ENCODE results near the gene LYRM4. TPM values are rescaled to one million over a fixed set of nuclear protein-coding genes. Genes with fewer than 3 reads are reported as not detected.

LYRM4 gene
- polyA plus RNA-seq, 1 donor (not counting 4 experiments of a cell fraction or from before 2014, with no cell fraction given), result 41.1 TPM

GRCh38 chr6:5081182-5081581, 179.6 kb downstream of the LYRM4 start:
- no peak overlapping the region for H3K27ac ChIP-seq (ENCODE audit: control insufficient read depth, insufficient read depth, low read length)
- no peak overlapping the region for H3K9ac ChIP-seq (ENCODE audit: control insufficient read depth, extremely low read depth, insufficient read depth, low read length)
- no peak for FAIRE-seq
- no peaks in the 10 kb centered on the region for H3K36me3 ChIP-seq (ENCODE audit: control insufficient read depth in 2 of 2, extremely low read depth in 1 of 2, insufficient read depth in 2 of 2, low read length in 2 of 2)
- TF ChIP-seq CTCF (optimal IDR thresholded peaks at IDR 0.05 in 1 of 3, IDR thresholded peaks at IDR 0.05 in 1 of 3, conservative IDR thresholded peaks at IDR 0.05 in 1 of 3; ENCODE audit: extremely low read depth in 1 of 3, insufficient read depth in 2 of 3, low read length in 3 of 3), result no peak
- TF ChIP-seq EZH2 (IDR thresholded peaks at IDR 0.05; ENCODE audit: low read length), result no peak
- H3K27me3 ChIP-seq (ENCODE audit: control insufficient read depth, extremely low read depth, insufficient read depth, low read length), result peaks cover 11% of the 10 kb centered on the region
- no peaks in the 10 kb centered on the region for H3K9me1 ChIP-seq (ENCODE audit: control insufficient read depth, extremely low read depth, insufficient read depth, low read length)
- H3K4me3 ChIP-seq (ENCODE audit: control insufficient read depth in 2 of 3, extremely low read depth in 1 of 3, insufficient read depth in 2 of 3, low read depth in 1 of 3, low read length in 3 of 3), result no peak overlapping the region
- H4K20me1 ChIP-seq (ENCODE audit: control insufficient read depth, extremely low read depth, insufficient read depth, low read length), result no peaks in the 10 kb centered on the region
- H3K4me2 ChIP-seq (ENCODE audit: control insufficient read depth, extremely low read depth, insufficient read depth, low read depth, low read length), result no peak overlapping the region
- no peak for DNase-seq (ENCODE audit: low read depth, low spot score)
- H2AFZ ChIP-seq (ENCODE audit: control insufficient read depth, low read length), result no peak overlapping the region
- H3K79me2 ChIP-seq (ENCODE audit: control insufficient read depth, insufficient read depth, low read length), result no peaks in the 10 kb centered on the region
- H3K9me3 ChIP-seq (ENCODE audit: control insufficient read depth, low read depth, low read length), result no peaks in the 10 kb centered on the region
- dilution Hi-C loops (cut with MboI; ENCODE audit: extremely low pct_ligation_motif_present, low sequenced_read_pairs), result no loop called here
- H3K4me1 ChIP-seq (ENCODE audit: control insufficient read depth, extremely low read depth, insufficient read depth, low read length), result peaks cover 21% of the 10 kb centered on the region

GRCh38 chr6:5080574-5080973, 180.2 kb downstream of the LYRM4 start:
- Histone ChIP-seq H2AFZ (ENCODE audit: control insufficient read depth, low read length) (no peak overlapping the region), H4K20me1 (ENCODE audit: control insufficient read depth, extremely low read depth, insufficient read depth, low read length) (no peaks in the 10 kb centered on the region), H3K36me3 (ENCODE audit: control insufficient read depth in 2 of 2, extremely low read depth in 1 of 2, insufficient read depth in 2 of 2, low read length in 2 of 2) (no peaks in the 10 kb centered on the region), H3K4me1 (ENCODE audit: control insufficient read depth, extremely low read depth, insufficient read depth, low read length) (peaks cover 21% of the 10 kb centered on the region), H3K9ac (ENCODE audit: control insufficient read depth, extremely low read depth, insufficient read depth, low read length) (no peak overlapping the region), H3K79me2 (ENCODE audit: control insufficient read depth, insufficient read depth, low read length) (no peaks in the 10 kb centered on the region), H3K27me3 (ENCODE audit: control insufficient read depth, extremely low read depth, insufficient read depth, low read length) (peaks cover 5% of the 10 kb centered on the region), H3K9me3 (ENCODE audit: control insufficient read depth, low read depth, low read length) (no peaks in the 10 kb centered on the region), H3K4me2 (ENCODE audit: control insufficient read depth, extremely low read depth, insufficient read depth, low read depth, low read length) (no peak overlapping the region), H3K9me1 (ENCODE audit: control insufficient read depth, extremely low read depth, insufficient read depth, low read length) (no peaks in the 10 kb centered on the region), H3K4me3 (ENCODE audit: control insufficient read depth in 2 of 3, extremely low read depth in 1 of 3, insufficient read depth in 2 of 3, low read depth in 1 of 3, low read length in 3 of 3) (no peak overlapping the region), H3K27ac (ENCODE audit: control insufficient read depth, insufficient read depth, low read length) (no peak overlapping the region)
- no peak for DNase-seq (ENCODE audit: low read depth, low spot score)
- no peak for TF ChIP-seq CTCF (optimal IDR thresholded peaks at IDR 0.05 in 1 of 3, IDR thresholded peaks at IDR 0.05 in 1 of 3, conservative IDR thresholded peaks at IDR 0.05 in 1 of 3; ENCODE audit: extremely low read depth in 1 of 3, insufficient read depth in 2 of 3, low read length in 3 of 3)
- no peak for TF ChIP-seq EZH2 (IDR thresholded peaks at IDR 0.05; ENCODE audit: low read length)
- dilution Hi-C loops (cut with MboI; ENCODE audit: extremely low pct_ligation_motif_present, low sequenced_read_pairs), result no loop called here
- no peak for FAIRE-seq
